AG20443 (cell line): ENCODE measurements around the gene TAF1C.
"Not testable (repeated sequence)": the region's sequence is repeated elsewhere in the genome, so short reads cannot be mapped to it uniquely, and the experiment has no call there.

Experiments
- DNase-seq: peaks from one replicate; pipeline ENCODE4 v3.0.0; 2012; ENCODE audit warnings: low spot score, mixed read lengths

Gene TAF1C

DNA sequence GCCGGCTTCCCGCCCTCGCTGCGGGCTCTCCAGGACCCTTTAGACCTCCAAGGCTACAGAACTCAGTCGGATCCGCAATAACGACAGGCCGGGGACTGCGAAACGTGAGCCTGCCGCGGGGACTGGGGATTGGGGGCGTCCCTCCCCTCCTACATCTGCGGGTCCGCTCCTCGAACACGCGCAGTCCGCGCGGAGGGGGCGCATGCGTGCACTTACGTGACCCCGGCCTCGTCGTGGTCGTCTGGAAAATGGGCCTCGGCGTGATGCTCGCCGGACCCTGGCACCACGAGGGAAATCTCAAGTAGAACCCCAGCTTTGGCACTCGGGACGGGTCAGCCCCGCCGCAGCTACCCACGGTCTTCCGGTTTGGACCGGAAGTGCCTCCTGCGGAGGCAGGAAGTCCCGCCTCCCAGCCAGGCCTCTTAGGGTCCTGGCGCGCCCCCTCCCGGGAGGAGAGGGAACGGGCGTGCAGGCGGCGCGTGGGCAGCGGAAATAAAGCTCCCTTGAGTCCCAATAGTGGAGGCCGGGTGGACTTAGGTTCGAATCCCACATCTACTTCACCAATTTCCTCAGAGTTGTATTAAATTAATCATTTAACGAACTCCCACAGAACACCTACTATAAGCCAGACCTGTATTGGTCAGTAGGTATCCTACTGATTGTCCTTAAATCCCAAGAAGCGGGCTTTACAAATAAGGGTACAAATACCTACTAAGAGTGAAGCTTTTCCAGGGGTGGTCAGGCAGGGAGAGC, at the start of gene TAF1C:
Gene TAF1C (minus strand): TSS at position 373 of the 753 bp plus-strand sequence. CDS start 2,069 bp downstream, outside the sequence.
- peak; percentile 98 for DNase-seq

GRCh38 chr16:84234321-84235241, 47.7 kb upstream of the TAF1C start:
- no peak for DNase-seq

- no peak for DNase-seq
Measured at GRCh38 chr16:84233748-84234147, 46.9 kb upstream of the TAF1C start.

GRCh38 chr16:84232969-84233368, 46.1 kb upstream of the TAF1C start:
- DNase-seq: no peak

GRCh38 chr16:84232060-84232459, 45.2 kb upstream of the TAF1C start:
- DNase-seq: no peak

GRCh38 chr16:84229471-84229870, 42.6 kb upstream of the TAF1C start:
- no peak for DNase-seq

GRCh38 chr16:84228256-84228838, 41.5 kb upstream of the TAF1C start:
- peak; percentile 97 for DNase-seq

GRCh38 chr16:84227548-84227947, 40.7 kb upstream of the TAF1C start:
- no peak for DNase-seq

DNA sequence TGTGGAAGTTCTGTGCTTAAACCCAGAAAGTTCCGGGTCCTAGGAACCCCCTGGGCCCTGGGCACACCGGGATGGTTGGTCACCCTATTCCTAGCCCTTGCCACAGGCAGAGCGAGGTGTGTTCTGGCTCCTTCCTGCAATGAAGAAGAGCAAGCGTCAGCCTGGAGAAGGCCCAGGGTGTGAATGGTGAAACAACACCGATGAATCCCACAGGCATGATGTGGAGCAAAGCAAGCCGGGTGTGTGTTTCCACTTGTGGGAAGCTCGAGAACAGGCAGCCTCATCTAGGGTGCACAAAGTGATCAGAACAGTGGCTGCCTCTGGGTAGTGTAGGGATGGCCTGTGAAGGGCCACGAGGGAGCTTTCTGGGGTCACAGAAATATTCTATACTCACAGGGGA, 39.2 kb upstream of the TAF1C start:
- DNase-seq: no peak

GRCh38 chr16:84225571-84225970, 38.7 kb upstream of the TAF1C start:
- DNase-seq: no peak

- no peak for DNase-seq
Measured at GRCh38 chr16:84225126-84225525, 38.3 kb upstream of the TAF1C start.

DNA sequence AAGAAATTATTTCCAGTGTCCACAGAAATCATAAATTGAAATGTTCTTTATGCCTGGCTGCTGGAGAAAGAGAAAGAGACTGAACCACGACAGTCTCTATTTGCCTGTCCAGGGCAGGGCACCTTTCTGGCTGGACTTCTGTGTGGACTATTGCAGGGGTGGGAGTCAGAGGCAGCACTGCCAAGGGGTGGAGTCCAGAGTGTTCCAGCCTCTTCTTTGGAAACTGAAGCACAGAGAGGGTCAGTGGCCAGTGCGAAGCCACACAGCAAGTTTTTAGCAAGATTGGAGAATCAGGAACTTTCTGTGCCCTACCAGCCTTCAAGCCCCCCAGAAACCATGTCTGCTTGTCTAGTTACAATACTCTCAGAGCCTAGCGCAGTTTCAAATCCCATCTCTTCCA, 37.7 kb upstream of the TAF1C start:
- DNase-seq: no peak

DNA sequence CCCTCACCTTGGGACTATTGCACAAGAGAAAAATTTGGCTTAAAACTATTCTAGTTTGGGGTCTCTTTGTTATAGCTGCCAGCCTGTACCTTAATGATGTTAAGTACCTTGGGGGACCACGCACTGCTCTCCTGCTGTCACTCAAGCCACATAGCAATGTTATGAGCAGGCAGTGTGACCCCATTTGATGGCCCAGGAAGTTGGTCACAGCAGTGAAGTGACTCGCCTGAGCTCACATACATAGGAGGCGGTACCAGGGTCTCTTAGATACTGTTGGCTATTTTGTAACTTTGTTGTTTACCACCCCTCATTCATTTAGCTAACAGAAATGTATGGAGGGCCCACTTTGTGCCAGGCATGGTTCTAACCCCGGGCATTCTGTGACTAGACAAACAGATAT, 36.6 kb upstream of the TAF1C start:
- no peak for DNase-seq

- DNase-seq: peak; percentile 42
Measured at GRCh38 chr16:84220851-84221250, 34.0 kb upstream of the TAF1C start.

GRCh38 chr16:84218956-84219355, 32.1 kb upstream of the TAF1C start:
- DNase-seq: no peak

DNA sequence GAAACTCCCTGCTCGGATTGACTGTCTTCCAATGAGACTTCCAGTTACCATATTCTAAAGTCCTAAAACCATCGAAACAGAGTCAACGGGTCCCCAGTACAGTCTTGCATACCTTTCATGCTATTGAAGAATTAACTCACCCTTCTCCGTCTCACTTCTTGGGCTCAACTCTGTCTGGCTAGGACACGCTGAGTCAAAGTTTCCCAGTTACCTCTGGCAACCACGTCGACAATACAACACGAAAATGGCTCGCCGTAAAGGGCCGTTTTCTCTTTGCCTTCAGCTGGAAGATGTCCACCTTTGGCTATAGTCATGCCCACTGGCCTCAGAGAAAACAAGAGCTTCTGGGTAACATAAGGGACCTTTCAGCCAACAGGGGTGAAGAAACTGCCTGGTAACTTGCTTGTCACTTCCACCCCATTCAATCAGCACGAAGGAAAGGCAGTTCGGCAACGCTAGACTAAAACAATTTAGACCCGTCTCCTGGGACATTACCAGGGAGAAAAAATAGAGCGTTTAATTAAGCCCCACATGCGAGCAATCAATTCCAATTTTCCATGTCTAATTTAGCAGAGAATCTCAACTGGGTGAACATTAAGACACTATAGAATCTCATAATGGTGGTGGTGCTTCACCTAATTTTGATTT, 31.4 kb upstream of the TAF1C start:
- DNase-seq: no peak

- DNase-seq: not testable (repeated sequence)
Measured at GRCh38 chr16:84216144-84216543, 29.3 kb upstream of the TAF1C start.

- no peak for DNase-seq
Measured at GRCh38 chr16:84215531-84215930, 28.7 kb upstream of the TAF1C start.

- DNase-seq: no peak
Measured at GRCh38 chr16:84214451-84215066, 27.7 kb upstream of the TAF1C start.

- DNase-seq: no peak
Measured at GRCh38 chr16:84212631-84213030, 25.8 kb upstream of the TAF1C start.

DNA sequence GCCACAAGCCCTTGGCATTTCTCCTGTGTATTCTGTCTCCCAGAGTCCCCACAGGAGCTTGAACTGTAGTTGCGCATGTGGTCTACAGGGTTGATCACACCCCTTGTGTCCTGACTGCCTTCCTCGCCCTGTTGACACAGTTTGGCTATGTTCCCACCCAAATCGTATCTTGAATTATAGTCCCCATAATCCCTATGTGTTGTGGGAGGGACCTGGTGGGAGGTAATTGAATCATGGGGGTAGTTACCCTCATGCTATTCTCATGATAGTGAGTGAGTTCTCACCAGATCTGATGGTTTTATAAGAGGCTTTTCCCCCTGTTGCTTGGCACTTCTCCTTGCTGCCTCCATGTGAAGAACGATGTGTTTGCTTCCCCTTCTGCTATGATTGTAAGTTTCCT, 25.3 kb upstream of the TAF1C start:
- no peak for DNase-seq

DNA sequence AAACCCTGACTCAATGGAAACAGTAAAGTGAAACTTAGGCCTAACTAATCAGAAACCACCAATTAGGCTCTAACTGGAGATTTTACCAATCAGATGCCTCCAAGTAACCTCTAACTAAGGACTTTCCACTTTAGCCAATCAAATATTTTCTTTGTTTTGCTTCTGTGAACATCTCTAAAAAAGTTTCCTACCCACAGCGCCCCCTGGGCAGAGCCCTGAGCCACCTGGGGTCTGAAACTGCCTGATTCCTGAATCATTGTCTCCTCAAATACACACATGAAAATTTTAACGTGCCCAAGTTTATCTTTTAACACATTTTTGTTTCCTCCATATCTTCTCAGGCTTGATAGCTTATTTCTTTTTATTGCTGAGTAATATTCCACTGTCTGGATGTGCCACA, 23.1 kb upstream of the TAF1C start:
- DNase-seq: no peak
